ENCODE data around the gene NGLY1.

DNA sequence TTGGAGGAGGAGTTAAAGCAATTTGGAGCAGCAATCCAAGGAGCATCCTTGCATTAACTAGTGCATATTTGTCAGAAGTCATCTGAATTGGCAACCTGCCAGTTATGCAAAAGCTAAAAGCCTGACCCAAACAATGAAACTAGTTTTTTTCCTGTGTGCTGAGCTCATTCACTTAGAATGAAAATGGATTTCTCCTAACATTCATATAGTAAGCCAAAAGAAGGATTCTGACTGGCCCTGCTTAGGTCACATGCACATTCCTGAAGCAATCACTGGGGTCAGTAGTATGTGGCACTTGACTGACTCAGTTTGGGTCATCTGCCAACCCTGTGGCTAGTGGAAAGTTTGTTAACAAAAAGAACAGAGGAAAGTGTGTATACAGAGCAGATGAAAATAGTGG lies 37.1 kb upstream of the NGLY1 start:
- TF ChIP-seq, protein P1, sequence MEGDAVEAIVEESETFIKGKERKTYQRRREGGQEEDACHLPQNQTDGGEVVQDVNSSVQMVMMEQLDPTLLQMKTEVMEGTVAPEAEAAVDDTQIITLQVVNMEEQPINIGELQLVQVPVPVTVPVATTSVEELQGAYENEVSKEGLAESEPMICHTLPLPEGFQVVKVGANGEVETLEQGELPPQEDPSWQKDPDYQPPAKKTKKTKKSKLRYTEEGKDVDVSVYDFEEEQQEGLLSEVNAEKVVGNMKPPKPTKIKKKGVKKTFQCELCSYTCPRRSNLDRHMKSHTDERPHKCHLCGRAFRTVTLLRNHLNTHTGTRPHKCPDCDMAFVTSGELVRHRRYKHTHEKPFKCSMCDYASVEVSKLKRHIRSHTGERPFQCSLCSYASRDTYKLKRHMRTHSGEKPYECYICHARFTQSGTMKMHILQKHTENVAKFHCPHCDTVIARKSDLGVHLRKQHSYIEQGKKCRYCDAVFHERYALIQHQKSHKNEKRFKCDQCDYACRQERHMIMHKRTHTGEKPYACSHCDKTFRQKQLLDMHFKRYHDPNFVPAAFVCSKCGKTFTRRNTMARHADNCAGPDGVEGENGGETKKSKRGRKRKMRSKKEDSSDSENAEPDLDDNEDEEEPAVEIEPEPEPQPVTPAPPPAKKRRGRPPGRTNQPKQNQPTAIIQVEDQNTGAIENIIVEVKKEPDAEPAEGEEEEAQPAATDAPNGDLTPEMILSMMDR (IDR thresholded peaks at IDR 0.05; ENCODE audit: low read depth, low read length) = no peak
- TF ChIP-seq EZH2phosphoT487 (IDR thresholded peaks at IDR 0.05; ENCODE audit: low read depth) = no peak
